IPS DF 4.7 (cell line): Measurements from ENCODE around the gene KANSL1.
"Not testable (repeated sequence)": the region's sequence is repeated elsewhere in the genome, so short reads cannot be mapped to it uniquely, and the experiment has no call there.

ENCODE experiments used
- DNase-seq: peaks from one replicate; pipeline ENCODE4 v3.0.0-alpha.2; 2013; ENCODE audit warnings: low spot score; ENCODE audit errors: extremely low read depth

KANSL1 gene

GRCh38 chr17:46025060-46025459 is 168.2 kb downstream of the KANSL1 start:
- DNase-seq = no peak

- no peak for DNase-seq
These were observed 168.6 kb downstream of the KANSL1 start for GRCh38 chr17:46024590-46024989.

GRCh38 chr17:46023783-46024388 is 169.3 kb downstream of the KANSL1 start:
- DNase-seq = no peak

- not testable (repeated sequence) for DNase-seq
These were observed 169.9 kb downstream of the KANSL1 start for GRCh38 chr17:46023366-46023765.

- no peak for DNase-seq
These were observed 172.2 kb downstream of the KANSL1 start for GRCh38 chr17:46020998-46021397.

- no peak for DNase-seq
These were observed 173.0 kb downstream of the KANSL1 start for GRCh38 chr17:46020023-46020761.

- DNase-seq = not testable (repeated sequence)
These were observed 173.8 kb downstream of the KANSL1 start for GRCh38 chr17:46019408-46019925.

- no peak for DNase-seq
These were observed 179.6 kb downstream of the KANSL1 start for GRCh38 chr17:46013502-46014165.

- DNase-seq = no peak
These were observed 180.1 kb downstream of the KANSL1 start for GRCh38 chr17:46013127-46013501.

GRCh38 chr17:46012506-46013079 is 180.6 kb downstream of the KANSL1 start:
- DNase-seq = no peak

- no peak for DNase-seq
These were observed 181.3 kb downstream of the KANSL1 start for GRCh38 chr17:46011711-46012505.

GRCh38 chr17:46010597-46011186 is 182.5 kb downstream of the KANSL1 start:
- no peak for DNase-seq

- DNase-seq = no peak
These were observed 183.3 kb downstream of the KANSL1 start for GRCh38 chr17:46009681-46010596.

GRCh38 chr17:46008591-46008990 is 184.6 kb downstream of the KANSL1 start:
- no peak for DNase-seq

- DNase-seq = no peak
These were observed 185.7 kb downstream of the KANSL1 start for GRCh38 chr17:46007461-46007965.

GRCh38 chr17:46006082-46006481 is 187.1 kb downstream of the KANSL1 start:
- DNase-seq = not testable (repeated sequence)

- DNase-seq = no peak
These were observed 189.1 kb downstream of the KANSL1 start for GRCh38 chr17:46003907-46004748.

- no peak for DNase-seq
These were observed 190.3 kb downstream of the KANSL1 start for GRCh38 chr17:46002973-46003316.
